OCI-LY7 (cell line): ENCODE measurements around the gene ACYP2. TPM values are rescaled to one million over a fixed set of nuclear protein-coding genes. Genes with fewer than 3 reads are reported as not detected.
"Not testable (repeated sequence)": the region's sequence is repeated elsewhere in the genome, so short reads cannot be mapped to it uniquely, and the experiment has no call there.

ENCODE experiments used
- BruUV-seq: library from RNA; stranded (reverse); fragments of 400-500 nt; replicated peaks from 2 replicates; lab custom pipeline; 2021; lab: Mats Ljungman, UMichigan
- CTCF ChIA-PET: fragments of 300-600 bp; sonication (Branson Sonifier 250); formaldehyde crosslinking; loops from one replicate; lab custom pipeline; 2022; ENCODE audit warnings: antibody characterized with exemption; ENCODE audit not compliant: unreplicated experiment; lab: Charles Lee
- POLR2A ChIA-PET: fragments of 300-600 bp; sonication (Branson Sonifier 250); formaldehyde crosslinking; loops from one replicate; lab custom pipeline; 2022; ENCODE audit warnings: antibody characterized with exemption; lab: Charles Lee
- DNase-seq: peaks from one replicate; pipeline ENCODE4 v3.0.0-alpha.2; 2015; ENCODE audit warnings: low spot score
- H2AFZ ChIP-seq: fragments of 200-600 bp; sonication (generic), shearing (Covaris generic); 2 replicates; pipeline ENCODE4 v1.6.1; 2014; ENCODE audit warnings: mild to moderate bottlenecking, antibody characterized with exemption, low read length, moderate library complexity
- H3K27ac ChIP-seq: fragments of 200-600 bp; sonication (generic); 2 replicates; pipeline ENCODE4 v1.5.1; 2014; ENCODE audit warnings: mixed run types, low read depth, mild to moderate bottlenecking, moderate library complexity, low read length, inconsistent platforms; ENCODE audit not compliant: poor library complexity, severe bottlenecking
- H3K36me3 ChIP-seq: fragments of 200-600 bp; sonication (generic); 2 replicates; pipeline ENCODE4 v1.6.1; 2014; ENCODE audit warnings: mild to moderate bottlenecking, antibody characterized with exemption, low read length, moderate library complexity, mixed read lengths; ENCODE audit not compliant: insufficient read depth
- H3K4me1 ChIP-seq: fragments of 200-600 bp; sonication (generic); 2 replicates; pipeline ENCODE4 v1.5.1; 2014; ENCODE audit warnings: mild to moderate bottlenecking, low read length; ENCODE audit not compliant: insufficient read depth, poor library complexity, severe bottlenecking
- H3K4me2 ChIP-seq: fragments of 200-600 bp; sonication (generic); 2 replicates; pipeline ENCODE4 v1.6.1; 2014; ENCODE audit warnings: mild to moderate bottlenecking, low read length
- H3K4me3 ChIP-seq: fragments of 200-600 bp; sonication (generic); 2 replicates; pipeline ENCODE4 v1.5.1; 2014; ENCODE audit warnings: mild to moderate bottlenecking, low read depth, low read length; ENCODE audit not compliant: poor library complexity, severe bottlenecking
- H3K79me2 ChIP-seq: fragments of 200-600 bp; sonication (generic); 2 replicates; pipeline ENCODE4 v1.6.1; 2016; ENCODE audit warnings: low read depth, mild to moderate bottlenecking, low read length, moderate library complexity, mixed read lengths; ENCODE audit not compliant: insufficient read depth
- H3K9me2 ChIP-seq: fragments of 200-600 bp; sonication (generic); 2 replicates; pipeline ENCODE4 v1.6.1; 2016; ENCODE audit warnings: mild to moderate bottlenecking, low read length, mixed read lengths; ENCODE audit not compliant: insufficient read depth
- H3K9me3 ChIP-seq: fragments of 200-600 bp; sonication (generic); 2 replicates; pipeline ENCODE4 v1.6.1; 2014; ENCODE audit warnings: mild to moderate bottlenecking, mixed run types, low read length, mixed read lengths
- H4K20me1 ChIP-seq: fragments of 200-600 bp; sonication (generic); 2 replicates; pipeline ENCODE4 v1.6.1; 2014; ENCODE audit warnings: mild to moderate bottlenecking, antibody characterized with exemption, low read length, moderate library complexity, mixed read lengths; ENCODE audit not compliant: insufficient read depth
- CTCF ChIP-seq: fragments of 200-600 bp; sonication (generic); conservative IDR thresholded peaks from 2 replicates; pipeline ENCODE4 v1.5.1; 2014; ENCODE audit warnings: mild to moderate bottlenecking, antibody characterized with exemption, low read length, moderate library complexity, mixed read lengths
- EZH2phosphoT487 ChIP-seq: fragments of 200-600 bp; sonication (generic); IDR thresholded peaks from 2 replicates; pipeline ENCODE4 v1.6.1; 2018; ENCODE audit warnings: low read depth, borderline replicate concordance, mild to moderate bottlenecking, mixed run types, antibody characterized with exemption, low read length, moderate library complexity, mixed read lengths
- intact Hi-C: fragments of 100-400 bp; cut with micrococcal nuclease; formaldehyde crosslinking; loops from one replicate; pipeline ENCODE4 v1.10.0; 2022; ENCODE audit not compliant: unreplicated experiment
- total RNA-seq, 2 experiments: library from RNA; depleted of rRNA in 1 of 2; stranded (reverse); fragments of >200 nt in 1 of 2; shearing (Covaris generic) in 1 of 2; gene quantifications; 2 replicates each; pipeline ENCODE4 v1.2.3, GENCODE V29; 2014 to 2022

Gene ACYP2
- total RNA-seq, 2 experiments from 2014 or later: 18.7 to 20.6 TPM

GRCh38 chr2:54109848-54110247 lies 5.6 kb upstream of the ACYP2 start:
- ChIA-PET POLR2A (interaction anchor here (1.8 kb wide), 1 partner anchor 18 kb away, joined by 4 read pairs; no protein-coding TSS in a partner anchor), CTCF (no interaction called here)
- no peak for TF ChIP-seq EZH2phosphoT487
- no peak for TF ChIP-seq CTCF
- BruUV-seq: no TSS peak
- Histone ChIP-seq H2AFZ (no peak overlapping the region), H3K4me3 (no peak overlapping the region), H3K9me3 (peaks cover 5% of the 10 kb centered on the region; the same call in 1 of the 2 replicates), H3K27ac (no peak overlapping the region), H3K4me1 (peaks cover 55% of the 10 kb centered on the region), H3K79me2 (0 out of 2 replicates have a peak, but pooled peaks cover 4% of the 10 kb centered on the region), H4K20me1 (no peaks in the 10 kb centered on the region), H3K4me2 (no peak overlapping the region), H3K9me2 (no peaks in the 10 kb centered on the region), H3K36me3 (no peaks in the 10 kb centered on the region)
- DNase-seq: no peak
- intact Hi-C loops: loop anchor here (10.0 kb wide), 1 partner anchor 675 kb away; no protein-coding TSS in a partner anchor

- CTCF ChIA-PET, H3K9me2 ChIP-seq, H4K20me1 ChIP-seq, DNase-seq, BruUV-seq: not testable (repeated sequence)
- POLR2A ChIA-PET: interaction anchor here (0.6 to 5.7 kb wide), 13 partner anchors 11 to 1347 kb away, joined by 3 to 68 read pairs (median 4); no protein-coding TSS in a partner anchor
- peaks cover 27% of the 10 kb centered on the region for H3K9me3 ChIP-seq
- peaks cover 19% of the 10 kb centered on the region for H3K4me1 ChIP-seq
- peaks cover 16% of the 10 kb centered on the region; the same call in 1 of the 2 replicates for H3K79me2 ChIP-seq
- H3K4me3 ChIP-seq: peak overlapping the region; percentile 69
- peaks cover 29% of the 10 kb centered on the region for H3K36me3 ChIP-seq
- peak overlapping the region; percentile 62; the same call in 1 of the 2 replicates for H2AFZ ChIP-seq
- peak overlapping the region; percentile 87 for H3K27ac ChIP-seq
- intact Hi-C loops: loop anchor here (2.0 kb wide), 1 partner anchor 388 kb away; no protein-coding TSS in a partner anchor
- H3K4me2 ChIP-seq: peak overlapping the region; percentile 90
Measured at GRCh38 chr2:54114479-54114878, 936 bp upstream of the ACYP2 start.

GRCh38 chr2:54114936-54115283 lies 505 bp upstream of the ACYP2 start:
- Histone ChIP-seq H3K4me2 (peak overlapping the region; percentile 90), H3K79me2 (peaks cover 16% of the 10 kb centered on the region; the same call in 1 of the 2 replicates), H4K20me1 (no peaks in the 10 kb centered on the region), H3K36me3 (peaks cover 34% of the 10 kb centered on the region), H3K27ac (peak overlapping the region; percentile 87), H3K4me3 (peak overlapping the region; percentile 69), H2AFZ (peak overlapping the region; percentile 62; the same call in 1 of the 2 replicates), H3K4me1 (peaks cover 19% of the 10 kb centered on the region), H3K9me3 (peaks cover 31% of the 10 kb centered on the region), H3K9me2 (no peaks in the 10 kb centered on the region)
- ChIA-PET CTCF (no interaction called here), POLR2A (interaction anchor here (0.5 to 5.7 kb wide), 10 partner anchors 12 to 595 kb away, joined by 3 to 68 read pairs (median 5); no protein-coding TSS in a partner anchor)
- intact Hi-C loops: loop anchor here (2.0 to 5.0 kb wide), 2 partner anchors 388 to 607 kb away; partner anchors contain the start of gene EML6
- no peak for TF ChIP-seq EZH2phosphoT487
- no peak for TF ChIP-seq CTCF
- DNase-seq: no peak
- no TSS peak for BruUV-seq

- Histone ChIP-seq H3K79me2 (peaks cover 16% of the 10 kb centered on the region; the same call in 1 of the 2 replicates), H3K9me3 (peaks cover 47% of the 10 kb centered on the region), H3K4me1 (peaks cover 19% of the 10 kb centered on the region), H3K36me3 (peaks cover 50% of the 10 kb centered on the region), H3K4me2 (peak overlapping the region; percentile 90), H3K4me3 (peak overlapping the region; percentile 69), H3K27ac (peak overlapping the region; percentile 87)
- H4K20me1 ChIP-seq, H3K9me2 ChIP-seq, H2AFZ ChIP-seq, BruUV-seq: not testable (repeated sequence)
- CTCF ChIA-PET: interaction anchor here (1.0 kb wide), 1 partner anchor 9 kb away, joined by 3 read pairs; no protein-coding TSS in a partner anchor
- intact Hi-C loops: loop anchor here (5.0 kb wide), 1 partner anchor 606 kb away; the partner anchor contains the start of gene EML6
- POLR2A ChIA-PET: interaction anchor here (1.3 to 5.7 kb wide), 4 partner anchors 9 to 606 kb away, joined by 6 to 68 read pairs (median 15); no protein-coding TSS in a partner anchor
- DNase-seq: peak; percentile 51
Measured at GRCh38 chr2:54116598-54116997, 1.2 kb downstream of the ACYP2 start.
